HepG2 (cell line): ENCODE measurements around the gene ERC1. TPM values are rescaled to one million over a fixed set of nuclear protein-coding genes. Genes with fewer than 3 reads are reported as not detected.

ENCODE experiments used
- ATAC-seq: fragments of 200-7000 bp; cut with Tn5 transposase; 3 replicates; pipeline ENCODE4 v1.9.1; 2020; ENCODE audit warnings: mild to moderate bottlenecking, moderate library complexity
- BruUV-seq: library from RNA; stranded (reverse); fragments of 400-500 nt; replicated peaks from 2 replicates; lab custom pipeline; 2021; lab: Mats Ljungman, UMichigan
- CTCF ChIA-PET: fragments of 300-600 bp; formaldehyde crosslinking; extraction: SDS; loops from one replicate; lab custom pipeline; 2021; ENCODE audit warnings: low total read pairs, inconsistent platforms, low intra/inter-chr PET ratio; lab: Yijun Ruan, JAX
- POLR2A ChIA-PET: fragments of 350-600 bp; sonication (Branson Sonifier 250); formaldehyde crosslinking; loops from one replicate; lab custom pipeline; 2020; ENCODE audit warnings: antibody characterized with exemption, inconsistent platforms; lab: Yijun Ruan, JAX
- DNase-seq: peaks from one replicate; pipeline ENCODE4 v3.0.0-alpha.2; 2015; ENCODE audit warnings: low spot score
- FAIRE-seq: peaks from 3 replicates; lab custom pipeline; 2011; peaks lifted over from hg19 to GRCh38; lab: Jason Lieb, UNC
- H2AFZ ChIP-seq: one replicate; pipeline ENCODE4 v1.6.1; 2011; ENCODE audit warnings: low read length, inconsistent platforms
- H3K27ac ChIP-seq: fragments of 300-600 bp; 3 replicates; pipeline ENCODE4 v1.8.0; 2011; ENCODE audit warnings: mixed run types, mild to moderate bottlenecking, mixed read lengths, low read length, inconsistent platforms; ENCODE audit not compliant: insufficient read depth; ENCODE audit errors: extremely low read length
- H3K27me3 ChIP-seq, 2 experiments: fragments of 200-600 bp in 1 of 2; 2 replicates in 1 of 2; 3 replicates in 1 of 2; pipeline versions ENCODE4 v1.6.0 to v1.8.0; 2011; ENCODE audit warnings: low read length in 2 of 2, mild to moderate bottlenecking in 2 of 2, moderate library complexity in 2 of 2, inconsistent platforms in 1 of 2; ENCODE audit not compliant: insufficient read depth in 2 of 2, control insufficient read depth in 1 of 2
- H3K36me3 ChIP-seq, 2 experiments: fragments of 200-600 bp in 1 of 2; replicated peaks in 1 of 2; 2 replicates in 1 of 2; 3 replicates in 1 of 2; pipeline versions ENCODE4 v1.5.1 to v1.8.0; 2011; ENCODE audit warnings: low read length in 2 of 2, inconsistent platforms in 1 of 2; ENCODE audit not compliant: insufficient read depth in 2 of 2, control insufficient read depth in 1 of 2
- H3K4me1 ChIP-seq: 2 replicates; pipeline ENCODE4 v1.5.1; 2012; ENCODE audit warnings: low read length, inconsistent platforms; ENCODE audit not compliant: insufficient read depth
- H3K4me2 ChIP-seq: 2 replicates; pipeline ENCODE4 v1.6.0; 2011; ENCODE audit warnings: low read depth, low read length, inconsistent platforms
- H3K4me3 ChIP-seq, 3 experiments: fragments of 200-600 bp in 1 of 3; sonication (generic), shearing (Covaris generic) in 1 of 3; replicated peaks in 1 of 3; 2 replicates each; pipeline ENCODE4 v1.5.1; 2011 to 2016; ENCODE audit warnings: low read length in 3 of 3, inconsistent platforms in 2 of 3, low read depth in 2 of 3, mild to moderate bottlenecking in 2 of 3, control low read depth in 1 of 3, mixed read lengths in 1 of 3; ENCODE audit not compliant: insufficient read depth in 1 of 3
- H3K79me2 ChIP-seq: one replicate; pipeline ENCODE4 v1.6.1; 2011; ENCODE audit warnings: low read length, inconsistent platforms; ENCODE audit not compliant: insufficient read depth
- H3K9ac ChIP-seq: 2 replicates; pipeline ENCODE4 v1.6.0; 2011; ENCODE audit warnings: mild to moderate bottlenecking, low read depth, low read length, inconsistent platforms; ENCODE audit not compliant: insufficient read depth
- H3K9me3 ChIP-seq: 2 replicates; pipeline ENCODE4 v1.5.1; 2012; ENCODE audit warnings: mild to moderate bottlenecking, low read length
- H4K20me1 ChIP-seq: 2 replicates; pipeline ENCODE4 v1.6.0; 2011; ENCODE audit warnings: inconsistent platforms, mild to moderate bottlenecking, low read length, moderate library complexity; ENCODE audit not compliant: insufficient read depth
- HNF4A ChIP-seq: sonication (generic); formaldehyde crosslinking; IDR thresholded peaks from 2 replicates; pipeline ENCODE4 v1.4.0; 2020; ENCODE audit warnings: missing genetic modification reagents
- HNF4G ChIP-seq, 2 experiments: sonication (generic) in 1 of 2; formaldehyde crosslinking in 1 of 2; IDR thresholded peaks; 2 replicates each; pipeline versions ENCODE4 v1.4.0 to v1.6.1; 2011 to 2020; ENCODE audit warnings: borderline replicate concordance in 2 of 2, low read depth in 2 of 2, mild to moderate bottlenecking in 2 of 2, low read length in 1 of 2, missing genetic modification reagents in 1 of 2, moderate library complexity in 1 of 2
- HOMEZ ChIP-seq: IDR thresholded peaks from 2 replicates; pipeline ENCODE4 v1.6.1; 2016; ENCODE audit warnings: low read depth
- MAFK ChIP-seq, 2 experiments: IDR thresholded peaks in 1 of 2; conservative IDR thresholded peaks in 1 of 2; 2 replicates each; pipeline ENCODE4 v1.6.1; 2011; ENCODE audit warnings: improper control_type of control experiment in 2 of 2, low read length in 2 of 2
- NR2F1 ChIP-seq, 2 experiments: fragments of 450-650 bp in 1 of 2; formaldehyde crosslinking in 1 of 2; IDR thresholded peaks; 2 replicates each; pipeline versions ENCODE4 v1.5.0 to v1.6.1; 2016 to 2020; ENCODE audit warnings: mild to moderate bottlenecking in 1 of 2, missing compliant biosample characterization in 1 of 2, missing genetic modification reagents in 1 of 2, moderate library complexity in 1 of 2
- PCBP2 ChIP-seq: fragments of 200-400 bp; formaldehyde crosslinking; optimal IDR thresholded peaks from 2 replicates; pipeline ENCODE3; 2018; ENCODE audit warnings: low read length, low read depth; ENCODE audit not compliant: poor library complexity, severe bottlenecking
- PHF5A ChIP-seq: IDR thresholded peaks from one replicate; pipeline ENCODE4 v1.6.1; 2018; ENCODE audit warnings: low read depth, missing genetic modification reagents; ENCODE audit not compliant: unreplicated experiment
- POLR2A ChIP-seq, 2 experiments: IDR thresholded peaks; 2 replicates each; pipeline ENCODE4 v1.6.1; 2011; ENCODE audit warnings: low read depth in 2 of 2, low read length in 2 of 2, mild to moderate bottlenecking in 1 of 2, moderate library complexity in 1 of 2; ENCODE audit not compliant: insufficient read depth in 1 of 2
- SOX13 ChIP-seq, 3 experiments: fragments of 450-650 bp in 1 of 3; sonication (generic) in 1 of 3; formaldehyde crosslinking in 1 of 3; IDR thresholded peaks in 2 of 3; conservative IDR thresholded peaks in 1 of 3; 2 replicates each; pipeline versions ENCODE4 v1.5.0 to v1.6.1; 2016 to 2020; ENCODE audit warnings: antibody characterized with exemption in 1 of 3, mild to moderate bottlenecking in 1 of 3, missing compliant biosample characterization in 1 of 3, missing genetic modification reagents in 1 of 3, moderate library complexity in 1 of 3
- UBTF ChIP-seq: sonication (generic); formaldehyde crosslinking; IDR thresholded peaks from 2 replicates; pipeline ENCODE4 v1.4.0; 2020; ENCODE audit warnings: mild to moderate bottlenecking, missing genetic modification reagents
- ZFX ChIP-seq: sonication (generic); formaldehyde crosslinking; IDR thresholded peaks from 2 replicates; pipeline ENCODE4 v1.4.0; 2020; ENCODE audit warnings: mild to moderate bottlenecking, low read depth, missing genetic modification reagents, moderate library complexity
- ZMYM3 ChIP-seq: sonication (generic); formaldehyde crosslinking; IDR thresholded peaks from 2 replicates; pipeline ENCODE4 v1.5.1; 2020; ENCODE audit warnings: mild to moderate bottlenecking, missing genetic modification reagents
- ZNF747 ChIP-seq: sonication (generic); formaldehyde crosslinking; IDR thresholded peaks from 2 replicates; pipeline ENCODE4 v1.8.1; 2023; ENCODE audit warnings: missing genetic modification reagents, mild to moderate bottlenecking, borderline replicate concordance
- ZUFSP ChIP-seq: sonication (generic); formaldehyde crosslinking; IDR thresholded peaks from 2 replicates; pipeline ENCODE4 v1.9.0; 2021; ENCODE audit warnings: missing genetic modification reagents, mild to moderate bottlenecking, borderline replicate concordance
- WGBS: methylation state at CpG from one replicate; pipeline ENCODE4 v1.1.6; 2017; ENCODE audit warnings: low lambda C conversion rate; 5-methylcytosine and 5-hydroxymethylcytosine counted together
- in situ Hi-C: cut with HindIII; loops from 2 replicates; pipeline ENCODE4 v1.10.0; 2017; ENCODE audit warnings: low pct_unique_long_range_greater_than_20kb; ENCODE audit not compliant: extremely low pct_ligation_motif_present
- intact Hi-C: fragments of 100-400 bp; cut with micrococcal nuclease; formaldehyde crosslinking; loops from one replicate; pipeline ENCODE4 v1.10.0; 2022; ENCODE audit not compliant: unreplicated experiment
- polyA plus RNA-seq, 8 experiments: library from polyadenylated mRNA; depleted of rRNA in 3 of 8; stranded (reverse) in 7 of 8; unstranded in 1 of 8; fragments of >200 nt; fragmentation: Illumina TruSeq in 4 of 8; extraction: Trizol in 4 of 8; gene quantifications; 2 replicates each; pipeline versions ENCODE4 v1.2.1 to v1.2.3, GENCODE V29; 2011 to 2016; ENCODE audit warnings: low read depth in 4 of 8, missing spikeins in 1 of 8, mixed read lengths in 1 of 8; ENCODE audit not compliant: insufficient read depth in 1 of 8
- total RNA-seq, 5 experiments: library from RNA; depleted of rRNA; stranded (reverse); fragments of >200 nt; fragmentation: Illumina TruSeq; extraction: Trizol; gene quantifications; 2 replicates each; pipeline ENCODE4 v1.2.3, GENCODE V29; 2016; ENCODE audit warnings: low read depth in 1 of 5

Gene ERC1
- total and polyA plus RNA-seq, 2 of the 13 experiments (the other 11 are each of a cell fraction or from before 2014, with no cell fraction given) = 6.1 to 12.4 TPM

GRCh38 chr12:1167784-1168183, 176.8 kb downstream of the ERC1 start (continued):
- no peak for TF ChIP-seq UBTF
- no peak for TF ChIP-seq ZFX
- TF ChIP-seq, all 625 proteins: peak for 0

GRCh38 chr12:1170411-1170810, 179.4 kb downstream of the ERC1 start:
- Histone ChIP-seq H3K27me3 (no peaks in the 10 kb centered on the region), H3K9me3 (no peaks in the 10 kb centered on the region), H2AFZ (no peak overlapping the region), H3K27ac (no peak overlapping the region), H3K4me3 (no peak overlapping the region), H3K36me3 (peaks cover 0 to 2% of the 10 kb centered on the region in 2 experiments; a peak in 2 of 5 replicates), H4K20me1 (no peaks in the 10 kb centered on the region), H3K4me2 (no peak overlapping the region), H3K4me1 (peaks cover 6% of the 10 kb centered on the region; the same call in 1 of the 2 replicates), H3K79me2 (no peaks in the 10 kb centered on the region), H3K9ac (no peak overlapping the region)
- no peak for ATAC-seq
- ChIA-PET CTCF (no interaction called here), POLR2A (no interaction called here)
- in situ Hi-C loops = no loop called here
- peak; percentile 25 for DNase-seq
- FAIRE-seq = no peak
- 85% methylated on average over 3 of the region's 3 CpGs for WGBS
- intact Hi-C loops = no loop called here
- BruUV-seq = no TSS peak
- 0 out of 2 replicates have a peak, but pooled peaks have one; percentile 14 for TF ChIP-seq HOMEZ (CRISPR knock-in tag)
- TF ChIP-seq PHF5A (CRISPR knock-in tag) = no peak
- TF ChIP-seq ZUFSP = no peak
- no peak for TF ChIP-seq PCBP2
- TF ChIP-seq MAFK (conservative IDR thresholded peaks at IDR 0.05 in 1 of 2, IDR thresholded peaks at IDR 0.05 in 1 of 2; ENCODE audit: low read length in 2 of 2) = peak; percentile 57 to 79
- no peak for TF ChIP-seq ZMYM3 (CRISPR knock-in tag)
- no peak for TF ChIP-seq ZNF747
- TF ChIP-seq NR2F1 (CRISPR knock-in tag; IDR thresholded peaks at IDR 0.05) = no peak
- TF ChIP-seq POLR2A (IDR thresholded peaks at IDR 0.05; ENCODE audit: insufficient read depth in 1 of 2, low read depth in 2 of 2, low read length in 2 of 2) = no peak
- peak; percentile 37; the same call in 1 of the 2 replicates for TF ChIP-seq HNF4G (IDR thresholded peaks at IDR 0.05; ENCODE audit: borderline replicate concordance, low read depth, low read length)
- TF ChIP-seq HNF4G (CRISPR knock-in tag; IDR thresholded peaks at IDR 0.05; ENCODE audit: borderline replicate concordance, low read depth) = no peak
- no peak for TF ChIP-seq SOX13 (IDR thresholded peaks at IDR 0.05)
- 0 out of 4 replicates have a peak, but pooled peaks of 1 of the 2 experiments have one; percentile 32 for TF ChIP-seq SOX13 (CRISPR knock-in tag; conservative IDR thresholded peaks at IDR 0.05 in 1 of 2, IDR thresholded peaks at IDR 0.05 in 1 of 2)
- TF ChIP-seq HNF4A (CRISPR knock-in tag) = peak; percentile 45
